ENCODE measurements around the gene ITM2C. TPM values are rescaled to one million over a fixed set of nuclear protein-coding genes. Genes with fewer than 3 reads are reported as not detected.

The ITM2C gene
- total and polyA plus RNA-seq, 2 of the 8 experiments (the other 6 are each of a cell fraction or from before 2014, with no cell fraction given) = 362 to 742 TPM

DNA sequence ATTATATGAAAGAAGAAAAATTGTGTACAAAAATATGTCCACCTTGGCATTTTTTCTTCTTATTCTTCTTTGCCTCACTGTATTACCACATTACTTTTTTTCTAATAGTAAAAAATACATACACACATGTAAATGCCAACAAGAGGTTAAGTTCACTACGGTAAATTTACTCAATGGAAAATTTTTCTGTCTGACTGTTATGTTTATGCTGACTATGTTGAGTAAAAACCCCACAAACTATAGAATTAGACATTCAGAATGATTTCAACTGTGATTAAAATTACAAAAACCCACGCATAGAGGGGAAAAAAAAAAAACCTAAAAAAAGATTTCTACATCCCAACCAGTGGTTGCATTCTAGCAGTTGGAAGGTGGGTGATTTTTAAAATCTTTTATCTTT, 54.9 kb downstream of the ITM2C start:
- Histone ChIP-seq H2AK5ac (ENCODE audit: low read depth, low read length) (no peak overlapping the region), H4K91ac (replicated peaks; ENCODE audit: insufficient read length, low read length) (no peak overlapping the region), H3K18ac (ENCODE audit: extremely low read depth, low read length) (no peak overlapping the region), H3K4ac (replicated peaks; ENCODE audit: insufficient read length, low read depth, low read length) (no peak overlapping the region), H2BK12ac (ENCODE audit: low read depth, low read length) (no peak overlapping the region), H3K27ac (ENCODE audit: low read depth, low read length) (no peak overlapping the region), H3K23ac (ENCODE audit: insufficient read length) (no peak overlapping the region), H3K9ac (replicated peaks in 1 of 4; ENCODE audit: extremely low read depth in 1 of 4, low read depth in 3 of 4, low read length in 3 of 4) (no peak overlapping the region), H4K20me1 (replicated peaks in 1 of 2; ENCODE audit: control insufficient read depth in 1 of 2, insufficient read depth in 2 of 2, low read length in 2 of 2) (no peaks in the 10 kb centered on the region), H3K27me3 (replicated peaks in 1 of 4; ENCODE audit: control insufficient read depth in 3 of 4, extremely low read depth in 1 of 4, insufficient read depth in 3 of 4, low read length in 3 of 4) (no peaks in the 10 kb centered on the region), H3K79me2 (ENCODE audit: control insufficient read depth in 1 of 2, insufficient read depth in 2 of 2, low read length in 2 of 2) (no peaks in the 10 kb centered on the region), H4K5ac (ENCODE audit: insufficient read length, low read depth, low read length) (no peak overlapping the region), H3K23me2 (ENCODE audit: low read depth, low read length) (no peaks in the 10 kb centered on the region), H3K4me1 (replicated peaks in 1 of 4; ENCODE audit: control insufficient read depth in 3 of 4, insufficient read depth in 4 of 4, low read length in 3 of 4) (peaks cover 0 to 3% (median 2%) of the 10 kb centered on the region in 4 experiments; a peak in 2 of 7 replicates), H4K8ac (ENCODE audit: extremely low read depth, insufficient read depth, low read length) (no peak overlapping the region), H3K4me3 (ENCODE audit: extremely low read depth in 1 of 4, insufficient read depth in 2 of 4, low read depth in 3 of 4, low read length in 4 of 4) (no peak overlapping the region), H3K9me3 (ENCODE audit: insufficient read depth in 2 of 2, low read depth in 1 of 2, low read length in 1 of 2) (no peaks in the 10 kb centered on the region), H3K56ac (replicated peaks; ENCODE audit: insufficient read length, low read depth, low read length) (no peak overlapping the region), H3K4me2 (ENCODE audit: insufficient read depth in 1 of 2, low read depth in 2 of 2, low read length in 2 of 2) (no peak overlapping the region), H2AFZ (ENCODE audit: low read length) (no peak overlapping the region), H3K14ac (ENCODE audit: insufficient read length) (no peak overlapping the region), H2BK5ac (ENCODE audit: low read depth, low read length) (no peak overlapping the region), H2BK20ac (ENCODE audit: low read length) (no peak overlapping the region), H3K79me1 (ENCODE audit: low read depth, low read length) (no peaks in the 10 kb centered on the region), H3K36me3 (ENCODE audit: control insufficient read depth in 2 of 4, insufficient read depth in 4 of 4, low read length in 3 of 4) (no peaks in the 10 kb centered on the region), H2BK15ac (ENCODE audit: low read length) (no peak overlapping the region), H2BK120ac (replicated peaks; ENCODE audit: low read depth, low read length) (no peak overlapping the region)
- no peak for DNase-seq (ENCODE audit: low read depth in 1 of 2, low spot score in 2 of 2)
- FAIRE-seq = no peak
- POLR2A ChIA-PET (ENCODE audit: partially characterized antibody) = no interaction called here
- TF ChIP-seq RFX5 (IDR thresholded peaks at IDR 0.05; ENCODE audit: borderline replicate concordance, low read depth, low read length) (no peak), JUND (IDR thresholded peaks at IDR 0.05; ENCODE audit: low read length) (no peak), RAD21 (IDR thresholded peaks at IDR 0.05 in 1 of 2, conservative IDR thresholded peaks at IDR 0.05 in 1 of 2; ENCODE audit: low read depth in 2 of 2, low read length in 2 of 2) (no peak)
- WGBS, 2 experiments (ENCODE audit: extremely low coverage in 1 of 2, insufficient coverage in 1 of 2, insufficient read length in 1 of 2, insufficient replicate concordance in 2 of 2, low coverage in 1 of 2, low lambda C conversion rate in 2 of 2, missing lambda C conversion rate in 1 of 2) = 92% methylated on average over 2 of the region's 2 CpGs; no CpG with 5 or more reads in 1 of the 2 experiments
- CTCF ChIA-PET (ENCODE audit: partially characterized antibody) = interaction anchor here (1.1 to 15.3 kb wide), 2 partner anchors 16 to 70 kb away, joined by 3 to 332 read pairs; no protein-coding TSS in a partner anchor
